Mucosa of rectum (tissue), 2 donors: ENCODE measurements around the gene ASCL5.

ENCODE experiments used
- H3K27ac ChIP-seq, 2 donors: one replicate each; pipeline ENCODE4 v1.7.0; 2013; ENCODE audit warnings: inconsistent platforms in 2 of 2, low read depth in 2 of 2, low read length in 2 of 2
- H3K27me3 ChIP-seq, 2 donors: one replicate each; pipeline ENCODE4 v1.7.0; 2013; ENCODE audit warnings: low read length in 2 of 2; ENCODE audit not compliant: control insufficient read depth in 2 of 2, insufficient read depth in 2 of 2
- H3K36me3 ChIP-seq, 2 donors: one replicate each; pipeline ENCODE4 v1.7.0; 2013; ENCODE audit warnings: low read length in 2 of 2; ENCODE audit not compliant: control insufficient read depth in 2 of 2, insufficient read depth in 2 of 2
- H3K4me1 ChIP-seq, 2 donors: one replicate each; pipeline ENCODE4 v1.7.0; 2013; ENCODE audit warnings: low read length in 2 of 2, mild to moderate bottlenecking in 1 of 2; ENCODE audit not compliant: control insufficient read depth in 2 of 2, insufficient read depth in 2 of 2
- H3K4me3 ChIP-seq, 2 donors: one replicate each; pipeline ENCODE4 v1.7.0; 2013; ENCODE audit warnings: low read length in 2 of 2
- H3K9ac ChIP-seq, 2 donors: one replicate each; pipeline ENCODE4 v1.7.0; 2013; ENCODE audit warnings: low read length in 2 of 2, low read depth in 1 of 2, mild to moderate bottlenecking in 1 of 2
- H3K9me3 ChIP-seq, 2 donors: one replicate each; pipeline ENCODE4 v1.7.0; 2013; ENCODE audit warnings: low read length in 2 of 2; ENCODE audit not compliant: control insufficient read depth in 2 of 2
- donor health status: healthy.
- donor health status: Normal muscosa, but diverticular disease.

ASCL5 gene

DNA sequence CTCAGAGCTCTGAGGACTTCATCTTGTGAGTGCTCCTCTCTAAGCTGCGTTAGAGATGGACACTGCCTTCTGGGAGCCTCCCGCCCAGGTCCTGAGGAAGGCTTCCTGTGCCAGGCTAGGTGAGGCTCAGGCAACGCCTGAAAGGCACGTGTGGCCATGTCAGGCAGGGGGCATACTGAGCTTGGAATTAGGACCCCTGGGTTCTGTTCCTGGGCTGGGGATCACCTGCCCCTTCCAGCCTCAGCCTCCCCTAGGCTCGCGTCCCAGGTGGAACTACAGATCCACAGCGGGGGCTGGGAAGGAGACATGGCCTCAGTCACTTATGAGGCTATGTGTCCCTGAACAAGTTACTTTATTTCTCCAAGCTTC lies 10.0 kb upstream of the ASCL5 start:
- Histone ChIP-seq H3K4me1 (peaks cover 2 to 4% of the 10 kb centered on the region in 2 donors), H3K9ac (no peak overlapping the region), H3K9me3 (no peaks in the 10 kb centered on the region), H3K4me3 (no peak overlapping the region), H3K27ac (no peak overlapping the region), H3K36me3 (peaks cover 10 to 13% of the 10 kb centered on the region in 2 donors), H3K27me3 (no peaks in the 10 kb centered on the region)

DNA sequence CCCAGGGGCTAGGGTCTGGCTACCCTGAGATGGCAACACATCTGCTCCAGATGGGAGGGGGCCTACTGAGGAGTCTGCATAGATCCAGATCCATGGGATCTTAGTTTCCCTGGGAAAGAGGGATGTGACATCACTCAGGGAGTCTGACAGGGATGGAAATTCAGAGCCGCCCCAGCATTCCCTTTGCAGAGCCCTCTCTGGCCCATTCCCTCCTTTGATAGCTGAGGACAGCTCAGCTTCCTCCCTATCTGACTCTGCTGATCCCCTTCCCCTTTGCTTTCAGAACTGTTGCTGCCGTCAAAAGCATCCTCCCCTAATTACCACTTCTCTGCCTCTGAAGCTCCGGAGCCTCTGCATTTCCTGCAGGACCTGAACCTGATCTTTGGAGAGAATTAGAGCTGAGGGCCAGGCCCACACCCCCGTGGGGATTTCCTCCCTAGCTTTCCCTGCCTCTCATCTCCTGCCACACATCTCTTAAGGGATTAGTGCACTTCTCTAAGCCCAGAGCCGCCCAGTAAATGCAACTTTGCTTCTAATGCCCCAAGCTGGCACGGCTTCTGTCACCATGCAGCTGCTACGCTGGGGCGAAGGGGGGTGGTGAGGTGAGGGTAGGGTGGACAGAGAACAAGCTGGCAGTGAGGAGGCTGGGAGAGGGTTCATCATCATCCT lies 9.5 kb upstream of the ASCL5 start:
- H3K36me3 ChIP-seq, result peaks cover 9 to 10% of the 10 kb centered on the region in 2 donors
- H3K9ac ChIP-seq, result no peak overlapping the region
- peaks cover under 1 to 4% of the 10 kb centered on the region in 2 donors for H3K4me1 ChIP-seq
- no peak overlapping the region for H3K4me3 ChIP-seq
- H3K27ac ChIP-seq, result no peak overlapping the region
- no peaks in the 10 kb centered on the region for H3K27me3 ChIP-seq
- H3K9me3 ChIP-seq, result no peaks in the 10 kb centered on the region

GRCh38 chr1:201134405-201134804 lies 7.4 kb upstream of the ASCL5 start:
- Histone ChIP-seq H3K4me3 (no peak overlapping the region), H3K27ac (no peak overlapping the region), H3K9me3 (no peaks in the 10 kb centered on the region), H3K9ac (no peak overlapping the region), H3K27me3 (no peaks in the 10 kb centered on the region), H3K4me1 (peaks cover 0 to 4% of the 10 kb centered on the region in 2 donors), H3K36me3 (peaks cover 7 to 9% of the 10 kb centered on the region in 2 donors)

GRCh38 chr1:201131398-201131797 lies 4.4 kb upstream of the ASCL5 start:
- Histone ChIP-seq H3K27ac (no peak overlapping the region), H3K4me1 (peaks cover 0 to 5% of the 10 kb centered on the region in 2 donors), H3K4me3 (no peak overlapping the region), H3K9me3 (no peaks in the 10 kb centered on the region), H3K36me3 (peaks cover 4 to 6% of the 10 kb centered on the region in 2 donors), H3K9ac (no peak overlapping the region), H3K27me3 (no peaks in the 10 kb centered on the region)

- peaks cover 0 to 5% of the 10 kb centered on the region in 2 donors for H3K4me1 ChIP-seq
- no peaks in the 10 kb centered on the region for H3K9me3 ChIP-seq
- no peaks in the 10 kb centered on the region for H3K27me3 ChIP-seq
- H3K4me3 ChIP-seq, result no peak overlapping the region
- no peak overlapping the region for H3K9ac ChIP-seq
- H3K27ac ChIP-seq, result no peak overlapping the region
- H3K36me3 ChIP-seq, result no peaks in the 10 kb centered on the region
These were observed 2.0 kb upstream of the ASCL5 start for GRCh38 chr1:201128962-201129361.

DNA sequence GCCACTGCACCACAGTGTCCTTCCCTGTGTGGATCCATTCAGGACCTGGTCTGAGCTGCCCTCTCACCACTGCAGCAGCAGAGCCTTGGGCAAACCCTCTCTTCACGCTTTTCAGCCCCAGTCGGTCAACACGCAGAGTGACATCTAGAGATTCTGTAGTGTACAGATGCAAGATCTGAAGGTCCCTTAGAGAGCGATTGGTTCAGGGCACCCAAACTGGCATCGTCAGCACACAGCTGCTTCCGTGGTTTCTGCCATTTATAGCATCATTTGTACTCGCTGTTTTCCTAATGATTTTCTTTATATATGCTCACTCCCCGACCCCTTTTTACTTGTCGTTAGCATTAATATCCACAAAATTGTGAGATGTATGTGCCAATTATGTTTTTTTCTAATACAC lies 1.5 kb upstream of the ASCL5 start:
- peaks cover 0 to 5% of the 10 kb centered on the region in 2 donors for H3K4me1 ChIP-seq
- no peaks in the 10 kb centered on the region for H3K36me3 ChIP-seq
- no peak overlapping the region for H3K27ac ChIP-seq
- no peaks in the 10 kb centered on the region for H3K27me3 ChIP-seq
- no peak overlapping the region for H3K9ac ChIP-seq
- no peak overlapping the region for H3K4me3 ChIP-seq
- H3K9me3 ChIP-seq, result no peaks in the 10 kb centered on the region

DNA sequence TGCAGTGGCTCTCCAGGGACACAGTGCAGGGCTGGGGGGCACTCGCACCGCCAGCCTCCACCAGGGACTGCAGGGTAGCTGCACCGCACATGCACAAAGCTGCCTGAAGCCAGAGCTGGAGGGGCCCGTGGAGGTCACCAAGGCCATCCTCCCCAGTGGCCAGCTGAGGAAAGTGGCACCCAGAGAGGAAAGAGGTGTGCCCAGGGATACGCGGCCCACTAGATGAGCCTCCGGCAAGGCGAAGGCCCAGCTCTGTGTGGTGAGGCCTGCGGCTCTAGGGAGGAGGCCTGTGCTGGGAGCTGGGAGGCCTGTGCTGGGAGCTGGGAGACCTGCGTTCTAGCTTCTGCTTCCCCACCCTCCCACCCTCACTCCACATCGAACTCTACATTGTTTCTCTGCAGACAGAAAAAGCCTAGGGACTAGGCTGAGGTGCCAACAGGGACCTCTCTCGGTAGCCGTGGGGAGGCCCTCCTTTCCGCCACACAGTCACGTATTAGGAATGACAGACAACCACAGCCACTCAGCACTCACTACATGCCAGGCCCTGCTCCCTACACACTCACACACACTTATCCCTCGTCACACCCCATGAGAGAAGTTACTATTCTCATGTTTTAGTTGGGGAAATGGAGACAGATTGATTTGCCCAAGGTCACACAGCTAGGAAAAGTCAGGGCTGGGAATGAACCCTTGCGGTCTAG lies 921 bp upstream of the ASCL5 start:
- Histone ChIP-seq H3K36me3 (no peaks in the 10 kb centered on the region), H3K9me3 (no peaks in the 10 kb centered on the region), H3K9ac (no peak overlapping the region), H3K27ac (no peak overlapping the region), H3K4me3 (no peak overlapping the region), H3K4me1 (peaks cover 0 to 5% of the 10 kb centered on the region in 2 donors), H3K27me3 (no peaks in the 10 kb centered on the region)

GRCh38 chr1:201126463-201126831 lies 537 bp downstream of the ASCL5 start:
- Histone ChIP-seq H3K9me3 (no peaks in the 10 kb centered on the region), H3K4me1 (peaks cover 0 to 5% of the 10 kb centered on the region in 2 donors), H3K27ac (no peak overlapping the region), H3K4me3 (no peak overlapping the region), H3K9ac (no peak overlapping the region), H3K36me3 (no peaks in the 10 kb centered on the region), H3K27me3 (no peaks in the 10 kb centered on the region)

DNA sequence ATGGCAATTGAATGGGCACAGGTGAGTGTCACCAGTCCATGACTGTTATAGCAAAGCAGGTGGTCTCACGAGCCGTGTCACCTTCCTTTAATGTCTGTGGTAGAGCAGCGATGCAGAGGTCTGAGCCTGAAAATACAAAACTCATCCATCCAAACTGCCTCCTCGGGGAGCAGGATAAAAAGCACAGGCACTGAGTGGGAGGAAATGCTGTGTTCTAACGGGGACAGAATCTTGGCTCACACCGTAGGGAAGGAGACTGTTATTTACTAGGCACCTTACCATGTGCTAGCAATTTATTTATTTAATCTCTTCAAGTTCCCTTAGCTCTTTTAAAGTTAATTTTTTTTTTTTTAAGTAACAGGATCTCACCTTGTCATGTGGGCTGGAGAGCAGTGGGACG lies 1.2 kb downstream of the ASCL5 start:
- H3K27me3 ChIP-seq, result no peaks in the 10 kb centered on the region
- H3K9ac ChIP-seq, result no peak overlapping the region
- H3K4me3 ChIP-seq, result no peak overlapping the region
- no peaks in the 10 kb centered on the region for H3K36me3 ChIP-seq
- H3K4me1 ChIP-seq, result peaks cover 0 to 5% of the 10 kb centered on the region in 2 donors
- no peak overlapping the region for H3K27ac ChIP-seq
- no peaks in the 10 kb centered on the region for H3K9me3 ChIP-seq

- H3K9me3 ChIP-seq, result no peaks in the 10 kb centered on the region
- H3K9ac ChIP-seq, result no peak overlapping the region
- H3K27me3 ChIP-seq, result no peaks in the 10 kb centered on the region
- no peak overlapping the region for H3K27ac ChIP-seq
- peaks cover 0 to 5% of the 10 kb centered on the region in 2 donors for H3K4me1 ChIP-seq
- H3K4me3 ChIP-seq, result no peak overlapping the region
- no peaks in the 10 kb centered on the region for H3K36me3 ChIP-seq
These were observed 2.0 kb downstream of the ASCL5 start for GRCh38 chr1:201125019-201125418.
